HG03097 (cell line): Measurements from ENCODE around the gene MDP1.
A peak's percentile ranks its signal among the peaks of the same experiment; 100 is the strongest.
"Not testable (repeated sequence)": the region's sequence is repeated elsewhere in the genome, so short reads cannot be mapped to it uniquely, and the experiment has no call there.

Experiments used
- ATAC-seq: cut with Tn5 transposase; IDR thresholded peaks from one replicate; pipeline ENCODE4 v1.9.1; 2021; ENCODE audit not compliant: unreplicated experiment, low FRiP score

The MDP1 gene

GRCh38 chr14:24204163-24205146 lies 11.4 kb downstream of the MDP1 start:
- no peak for ATAC-seq

GRCh38 chr14:24203249-24203886 lies 12.5 kb downstream of the MDP1 start:
- ATAC-seq, result not testable (repeated sequence)

GRCh38 chr14:24202538-24202937 lies 13.3 kb downstream of the MDP1 start:
- ATAC-seq, result not testable (repeated sequence)

GRCh38 chr14:24198814-24199524 lies 16.9 kb downstream of the MDP1 start:
- ATAC-seq, result no peak

- ATAC-seq, result no peak
Measured at GRCh38 chr14:24197056-24197450, 18.8 kb downstream of the MDP1 start.

- ATAC-seq, result no peak
Measured at GRCh38 chr14:24196071-24197055, 19.5 kb downstream of the MDP1 start.

GRCh38 chr14:24195186-24196070 lies 20.4 kb downstream of the MDP1 start, which contains the start of gene TM9SF1:
TM9SF1 (minus strand) TSS chr14:24195441; CDS start chr14:24195019, 422 bp downstream.
- ATAC-seq, result peak; percentile 76

- no peak for ATAC-seq
Measured at GRCh38 chr14:24194873-24195185, 21.0 kb downstream of the MDP1 start.

- ATAC-seq, result no peak
Measured at GRCh38 chr14:24194186-24194872, 21.5 kb downstream of the MDP1 start.

- ATAC-seq, result no peak
Measured at GRCh38 chr14:24192933-24193332, 22.9 kb downstream of the MDP1 start.

- ATAC-seq, result no peak
Measured at GRCh38 chr14:24190416-24190815, 25.4 kb downstream of the MDP1 start.

- no peak for ATAC-seq
Measured at GRCh38 chr14:24189460-24189859, 26.4 kb downstream of the MDP1 start.

- no peak for ATAC-seq
Measured at GRCh38 chr14:24189059-24189375, 26.8 kb downstream of the MDP1 start.

GRCh38 chr14:24188251-24189058 lies 27.4 kb downstream of the MDP1 start, which contains the start of gene IPO4:
IPO4 (minus strand) TSS chr14:24188816; CDS start chr14:24188787, 29 bp downstream.
- ATAC-seq, result peak; percentile 75

- no peak for ATAC-seq
Measured at GRCh38 chr14:24187539-24187915, 28.3 kb downstream of the MDP1 start.

- no peak for ATAC-seq
Measured at GRCh38 chr14:24186831-24187538, 28.9 kb downstream of the MDP1 start.

- no peak for ATAC-seq
Measured at GRCh38 chr14:24185741-24186140, 30.1 kb downstream of the MDP1 start.
